Dedifferentiated amniotic fluid mesenchymal stem cell (primary cell): ENCODE measurements around the gene GAS2L1.

Source experiments
- DNase-seq: peaks from one replicate; pipeline ENCODE4 v3.0.0-alpha.2; 2016; ENCODE audit errors: extremely low spot score

The GAS2L1 gene

DNA sequence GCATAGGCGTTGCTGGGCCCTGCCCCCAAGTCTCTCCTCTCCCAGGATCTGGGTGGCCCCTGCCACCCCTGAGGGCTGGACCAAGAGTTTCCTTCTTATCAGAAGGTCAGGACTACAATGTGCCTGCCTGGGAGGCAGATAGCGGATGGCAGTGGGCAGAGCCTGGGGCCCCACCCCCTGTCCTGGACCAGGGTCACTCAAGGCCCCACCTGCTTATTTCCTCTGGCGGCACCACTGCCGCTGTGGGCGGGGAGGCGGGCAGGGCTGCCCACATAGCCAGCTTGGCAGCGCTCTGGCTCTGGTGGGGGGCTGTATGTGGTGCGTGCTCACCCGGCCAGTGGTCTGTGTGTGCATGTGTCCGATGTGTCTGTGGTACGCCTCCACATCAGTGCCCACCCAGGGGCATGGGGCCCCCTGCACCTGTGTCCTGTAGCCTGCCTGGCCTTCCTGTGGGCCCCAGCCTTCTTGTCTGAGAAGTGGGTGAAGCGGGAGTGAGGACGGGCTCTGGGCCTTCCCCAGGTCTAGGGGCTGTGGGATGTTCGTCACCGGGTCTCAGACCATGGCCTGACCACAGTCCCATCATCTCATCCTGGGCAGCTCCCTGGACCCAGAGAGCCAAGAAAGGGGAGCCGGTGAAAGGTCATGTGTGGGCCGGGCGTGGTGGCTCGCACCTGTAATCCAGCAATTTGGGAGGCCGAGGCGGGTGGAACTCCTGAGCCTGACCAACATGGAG lies 3.0 kb downstream of the GAS2L1 start:
- DNase-seq, result no peak

GRCh38 chr22:29310065-29310862 lies 3.8 kb downstream of the GAS2L1 start:
- DNase-seq, result no peak

GRCh38 chr22:29310863-29311339 lies 4.5 kb downstream of the GAS2L1 start:
- peak; percentile 98 for DNase-seq

DNA sequence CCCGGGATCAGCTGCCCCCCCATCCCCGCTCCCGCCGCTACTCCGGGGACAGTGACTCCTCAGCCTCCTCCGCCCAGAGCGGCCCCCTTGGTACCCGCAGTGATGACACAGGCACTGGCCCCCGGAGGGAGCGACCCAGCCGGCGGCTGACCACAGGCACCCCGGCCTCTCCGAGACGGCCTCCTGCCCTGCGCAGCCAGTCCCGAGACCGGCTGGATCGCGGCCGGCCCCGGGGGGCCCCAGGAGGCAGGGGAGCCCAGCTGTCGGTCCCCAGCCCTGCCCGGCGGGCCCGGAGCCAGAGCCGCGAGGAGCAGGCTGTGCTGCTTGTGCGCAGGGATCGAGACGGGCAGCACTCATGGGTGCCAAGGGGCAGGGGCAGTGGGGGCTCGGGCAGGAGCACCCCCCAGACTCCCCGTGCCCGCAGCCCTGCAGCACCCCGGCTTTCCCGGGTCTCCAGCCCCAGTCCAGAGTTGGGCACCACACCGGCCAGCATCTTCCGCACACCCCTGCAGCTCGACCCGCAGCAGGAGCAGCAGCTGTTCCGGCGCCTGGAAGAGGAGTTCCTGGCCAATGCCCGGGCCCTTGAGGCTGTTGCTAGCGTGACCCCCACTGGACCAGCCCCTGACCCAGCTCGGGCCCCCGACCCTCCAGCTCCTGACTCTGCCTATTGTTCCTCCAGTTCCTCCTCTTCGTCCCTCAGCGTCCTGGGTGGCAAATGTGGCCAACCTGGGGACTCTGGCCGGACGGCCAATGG lies 5.2 kb downstream of the GAS2L1 start:
- no peak for DNase-seq

DNA sequence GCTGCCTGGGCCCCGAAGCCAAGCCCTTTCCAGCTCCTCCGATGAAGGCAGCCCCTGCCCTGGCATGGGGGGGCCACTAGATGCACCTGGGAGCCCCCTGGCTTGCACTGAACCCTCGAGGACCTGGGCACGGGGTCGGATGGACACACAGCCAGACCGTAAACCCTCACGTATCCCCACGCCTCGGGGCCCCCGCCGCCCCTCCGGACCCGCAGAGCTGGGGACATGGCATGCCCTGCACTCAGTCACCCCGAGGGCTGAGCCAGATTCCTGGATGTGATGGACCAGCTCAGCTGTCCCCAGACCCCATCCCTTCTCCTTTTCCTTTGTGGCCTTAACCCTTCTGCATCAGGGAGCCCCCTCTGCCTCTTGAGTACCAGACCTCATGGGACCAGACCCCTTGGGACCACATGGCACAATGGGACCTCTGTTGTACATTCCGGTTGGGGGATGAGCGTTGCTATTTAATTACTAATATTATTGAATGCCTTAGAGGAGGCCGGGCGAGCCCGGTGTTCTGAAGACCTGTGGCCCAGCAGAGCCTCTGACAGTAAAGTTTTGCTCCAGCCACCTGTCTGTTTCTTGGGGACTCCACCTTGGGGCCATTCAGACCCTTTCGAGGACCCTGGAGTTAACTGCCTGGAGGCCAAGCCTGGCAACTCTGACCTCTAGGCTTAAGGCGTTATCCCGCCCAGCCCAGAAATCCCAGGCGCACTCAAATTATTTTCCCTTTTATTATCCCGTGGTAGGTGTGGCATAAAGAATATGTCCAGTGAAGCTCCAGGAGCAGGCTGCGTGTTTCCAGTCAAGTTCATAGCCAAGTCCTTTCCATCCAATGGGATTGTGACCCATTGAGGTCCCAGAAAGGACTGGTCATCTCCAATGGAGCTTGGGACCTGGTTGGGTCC lies 6.0 kb downstream of the GAS2L1 start:
- DNase-seq, result no peak

- no peak for DNase-seq
Measured at GRCh38 chr22:29313126-29313575, 6.7 kb downstream of the GAS2L1 start.

DNA sequence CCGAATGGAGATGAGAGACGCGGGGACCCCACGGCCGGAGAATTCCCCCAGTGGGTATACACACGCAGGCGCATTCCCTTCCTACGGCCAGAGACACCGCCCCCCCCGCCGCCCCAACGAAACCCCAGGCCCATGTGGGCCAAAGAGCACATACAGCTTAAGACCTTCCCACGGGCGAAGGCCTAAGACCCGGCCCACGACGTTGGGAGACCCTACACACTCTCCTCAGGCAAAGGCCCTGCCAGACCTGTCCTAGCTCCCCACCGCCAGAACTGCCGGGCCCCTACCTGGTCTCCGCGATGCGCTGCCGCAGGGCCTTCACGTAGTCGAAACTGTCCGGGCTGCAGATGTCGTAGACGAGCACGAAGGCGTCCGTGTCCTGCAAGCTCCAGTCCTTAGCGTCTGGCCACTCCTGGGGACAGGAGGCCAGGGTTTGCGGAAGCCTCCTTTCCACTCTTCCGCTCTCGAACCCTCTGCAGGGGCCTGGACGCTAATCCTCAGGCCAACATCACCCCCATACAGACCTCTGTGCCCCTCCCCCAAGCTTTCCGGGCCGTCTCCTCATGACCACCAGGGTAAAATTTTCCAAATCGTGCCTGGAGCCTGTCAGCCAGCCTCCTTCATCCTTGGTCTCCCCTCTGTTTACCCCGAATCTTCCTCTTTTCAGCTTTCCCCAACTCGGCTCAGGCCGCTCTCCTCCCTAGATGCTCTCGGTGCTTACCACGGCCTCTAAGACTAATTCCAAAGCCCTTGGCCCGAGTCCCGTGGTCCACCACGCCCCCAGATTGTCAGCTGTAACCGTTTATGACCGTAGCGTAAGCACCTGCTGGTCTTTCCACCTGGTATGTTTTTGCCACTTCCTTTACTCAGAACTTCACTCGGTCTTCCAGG lies 7.4 kb downstream of the GAS2L1 start:
- DNase-seq, result no peak

- no peak for DNase-seq
Measured at GRCh38 chr22:29314537-29315285, 8.3 kb downstream of the GAS2L1 start.

GRCh38 chr22:29315286-29316140 lies 9.1 kb downstream of the GAS2L1 start, which contains the start of gene RASL10A:
Gene RASL10A, minus strand, starts transcription at chr22:29315697. Its CDS starts 451 bp downstream, at chr22:29315246.
- no peak for DNase-seq

- DNase-seq, result no peak
Measured at GRCh38 chr22:29316141-29316828, 9.8 kb downstream of the GAS2L1 start.

DNA sequence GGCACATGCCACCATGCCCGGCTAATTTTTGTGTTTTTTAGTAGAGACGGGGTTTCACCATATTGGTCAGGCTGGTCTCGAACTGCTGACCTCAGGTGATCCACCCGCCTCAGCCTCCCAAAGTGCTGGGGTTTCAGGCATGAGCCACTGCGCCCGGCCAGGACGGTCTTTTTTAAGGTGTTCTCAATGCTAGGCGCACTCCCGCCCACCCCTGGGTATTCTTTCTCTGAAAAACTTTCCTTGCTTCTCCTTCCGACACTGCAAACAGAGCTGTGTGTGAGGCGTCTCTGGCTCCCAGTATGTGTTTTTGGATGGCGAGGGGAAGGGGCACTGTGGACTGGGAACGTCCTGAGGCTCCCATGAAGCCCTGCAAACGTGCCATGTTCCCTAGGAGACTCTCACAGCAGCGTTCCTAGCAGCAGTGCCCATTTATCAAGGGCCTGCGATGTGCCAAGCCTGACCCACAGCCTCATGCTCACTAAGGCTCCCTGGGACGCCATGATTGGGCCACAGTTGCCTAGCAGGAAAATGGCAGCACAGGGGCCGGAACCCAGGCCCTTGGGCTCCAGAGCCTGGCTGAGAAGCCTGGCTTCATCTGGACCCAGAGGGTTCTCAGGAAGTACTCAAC lies 11.5 kb downstream of the GAS2L1 start:
- no peak for DNase-seq

DNA sequence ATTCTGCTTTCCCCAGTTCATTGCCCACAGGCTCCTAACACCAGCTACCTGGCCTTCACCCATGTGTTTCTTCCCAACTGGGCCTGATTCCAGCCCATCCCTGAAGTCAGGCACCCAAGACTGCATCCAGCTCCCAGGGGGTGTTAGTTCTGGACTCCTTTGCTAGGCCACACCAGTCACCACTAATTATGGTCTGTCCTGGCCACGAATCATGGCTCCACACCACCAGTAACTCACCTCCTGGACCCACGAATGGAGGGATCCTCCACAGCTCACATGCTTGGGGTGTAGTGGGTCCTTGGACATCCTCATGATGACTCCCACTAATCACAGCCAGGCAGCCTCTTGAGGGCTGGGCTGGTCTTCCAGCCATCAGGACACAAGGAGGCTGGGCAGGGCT lies 12.6 kb downstream of the GAS2L1 start:
- DNase-seq, result no peak

- DNase-seq, result no peak
Measured at GRCh38 chr22:29320546-29320945, 14.1 kb downstream of the GAS2L1 start.

DNA sequence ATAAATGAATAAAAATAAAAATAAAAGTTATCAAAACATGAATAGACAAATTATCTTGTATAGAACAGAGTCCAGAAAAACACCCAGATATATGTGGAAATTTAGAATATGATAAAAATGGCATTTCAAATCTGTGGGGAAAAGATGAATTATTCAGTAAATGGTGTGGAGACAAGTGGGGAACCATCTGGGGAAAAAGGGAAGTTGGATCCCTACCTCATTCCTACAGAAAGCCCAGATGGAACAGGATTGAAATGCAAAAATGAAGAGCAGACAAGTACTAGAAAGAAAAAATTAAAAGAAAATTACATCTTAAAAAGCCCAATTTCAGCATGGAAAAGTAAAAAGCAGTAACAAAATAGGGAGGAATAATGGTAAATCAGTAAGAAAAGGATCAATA lies 17.2 kb downstream of the GAS2L1 start:
- no peak for DNase-seq

GRCh38 chr22:29325356-29325755 lies 18.9 kb downstream of the GAS2L1 start:
- no peak for DNase-seq

DNA sequence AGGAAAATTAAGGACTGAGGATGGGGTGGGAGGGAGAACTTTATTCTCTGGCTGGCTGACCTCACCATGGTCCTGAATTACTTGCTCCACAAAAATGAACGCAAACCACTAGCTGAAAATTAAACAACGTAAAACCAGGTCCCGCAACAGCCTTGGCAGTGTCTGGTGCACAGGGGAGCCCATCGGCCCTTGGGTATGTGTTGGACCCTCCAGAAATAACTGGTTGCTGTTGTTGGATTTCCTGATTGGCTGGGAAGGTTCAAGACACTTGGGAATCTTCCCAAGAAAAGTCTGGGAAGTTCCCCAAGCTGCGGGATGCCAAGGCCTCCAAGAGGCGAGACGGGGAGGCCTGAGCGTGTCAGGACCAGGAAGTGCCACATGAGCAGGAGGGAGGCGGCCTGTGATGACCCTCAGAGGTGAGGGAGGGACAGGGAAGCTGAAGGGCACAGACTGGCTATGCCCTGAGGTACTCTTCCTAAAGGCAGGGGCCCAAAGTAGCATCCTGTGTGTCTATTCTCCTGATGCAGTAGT lies 19.4 kb downstream of the GAS2L1 start:
- DNase-seq, result no peak

- no peak for DNase-seq
Measured at GRCh38 chr22:29326481-29326880, 20.0 kb downstream of the GAS2L1 start.
